ENCODE results near the gene AHRR.
A peak's percentile ranks its signal among the peaks of the same experiment; 100 is the strongest.

Gene AHRR

GRCh38 chr5:458547-459353 lies 137.2 kb downstream of the AHRR start:
- DNase-seq (ENCODE audit: low read depth in 2 of 2): peak in 1 of 2 donors; percentile 62

- DNase-seq (ENCODE audit: low read depth in 2 of 2): no peak
These were observed 138.2 kb downstream of the AHRR start for GRCh38 chr5:459562-460272.

DNA sequence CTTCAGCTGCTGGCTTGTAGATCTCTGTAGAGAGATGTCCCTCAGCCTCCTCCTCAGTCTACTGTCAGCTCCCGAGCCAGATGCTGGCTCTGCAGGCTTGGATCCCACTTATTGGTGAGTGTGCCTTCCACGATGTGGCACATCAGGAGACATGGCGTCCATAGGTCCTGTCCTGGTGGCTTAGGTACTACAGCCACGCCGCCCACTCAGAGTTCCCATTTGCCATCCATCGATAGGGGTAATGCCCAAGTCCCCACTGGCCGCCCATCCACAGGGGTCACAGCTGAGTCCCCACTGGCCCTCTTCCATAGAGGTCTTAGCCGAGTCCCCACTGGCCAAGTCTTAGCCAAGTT lies 138.7 kb downstream of the AHRR start:
- no peak for DNase-seq (ENCODE audit: low read depth in 2 of 2)

GRCh38 chr5:462051-462481 lies 140.6 kb downstream of the AHRR start:
- no peak for DNase-seq (ENCODE audit: low read depth in 2 of 2)

DNA sequence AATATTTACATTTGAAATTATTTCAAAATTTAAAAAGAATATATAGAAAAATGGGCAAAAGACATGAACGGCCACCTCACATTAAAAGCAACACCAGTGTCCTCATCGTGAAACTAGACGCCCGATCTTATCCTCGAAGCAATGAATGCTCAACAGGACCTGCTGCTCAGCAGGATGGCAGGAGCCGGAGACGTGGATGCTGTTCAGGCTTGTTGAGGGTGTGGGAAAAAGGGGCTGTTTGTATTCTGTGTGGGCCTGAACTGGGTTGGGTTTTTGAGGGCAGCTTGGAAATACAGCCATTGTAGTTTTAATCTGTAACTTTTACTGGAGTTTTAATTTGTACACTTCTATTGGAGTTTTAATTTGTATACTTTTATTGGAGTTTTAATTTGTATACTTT lies 141.8 kb downstream of the AHRR start:
- no peak for DNase-seq (ENCODE audit: low read depth in 2 of 2)

GRCh38 chr5:463952-464351 lies 142.4 kb downstream of the AHRR start:
- peak; percentile 70 to 87 for DNase-seq (ENCODE audit: low read depth in 2 of 2)

- DNase-seq (ENCODE audit: low read depth in 2 of 2): no peak
These were observed 142.9 kb downstream of the AHRR start for GRCh38 chr5:464446-464842.

GRCh38 chr5:464843-465590 lies 143.5 kb downstream of the AHRR start:
- no peak for DNase-seq (ENCODE audit: low read depth in 2 of 2)

GRCh38 chr5:465591-466403 lies 144.3 kb downstream of the AHRR start:
- DNase-seq (ENCODE audit: low read depth in 2 of 2): no peak

DNA sequence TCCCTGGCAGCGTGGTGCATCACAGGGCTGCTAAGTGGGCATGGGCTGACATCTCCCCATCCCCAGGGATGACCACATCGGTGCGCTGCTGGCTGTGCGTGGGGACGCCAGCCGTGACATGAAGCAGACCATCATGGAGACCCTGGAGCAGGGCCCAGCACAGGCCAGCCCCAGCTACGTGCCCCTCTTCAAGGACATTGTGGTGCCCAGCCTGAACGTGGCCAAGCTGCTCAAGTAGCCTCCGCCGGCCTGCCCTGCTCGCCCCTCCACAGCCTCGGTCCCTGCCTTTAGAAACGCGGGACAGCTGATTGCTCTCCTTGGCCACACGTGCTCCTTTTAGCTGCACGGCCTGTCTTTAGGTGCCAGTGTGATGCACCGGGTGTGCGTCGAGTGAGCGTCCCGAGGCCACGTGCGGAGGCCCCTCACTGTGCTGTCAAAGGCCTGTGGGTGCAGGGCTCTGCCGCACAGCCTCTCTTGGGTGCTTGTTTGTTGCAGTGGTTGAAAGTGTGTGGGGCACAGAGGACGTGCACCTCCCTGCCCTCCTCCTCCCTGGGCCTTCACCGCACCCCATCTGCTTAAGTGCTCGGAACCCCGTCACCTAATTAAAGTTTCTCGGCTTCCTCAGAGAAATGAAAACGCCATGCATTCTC lies 145.3 kb downstream of the AHRR start:
- DNase-seq (ENCODE audit: low read depth in 2 of 2): no peak

DNA sequence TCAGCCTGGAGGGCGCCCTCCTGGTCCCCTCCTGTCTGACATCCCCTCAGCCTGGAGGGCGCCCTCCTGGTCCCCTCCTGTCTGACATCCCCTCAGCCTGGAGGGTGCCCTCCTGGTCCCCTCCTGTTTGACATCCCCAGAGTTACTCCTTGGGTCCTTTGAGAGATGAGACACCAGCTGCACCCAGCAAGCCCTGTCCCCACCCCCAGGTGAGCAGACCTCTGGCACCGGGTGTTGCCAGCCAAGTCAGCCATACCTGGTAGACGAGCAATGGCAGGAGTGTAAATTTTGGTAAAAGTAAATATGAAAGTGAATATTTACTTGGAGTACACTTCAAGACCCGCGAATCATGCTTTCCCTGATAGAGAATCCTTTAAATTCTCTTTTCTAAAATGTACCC lies 146.9 kb downstream of the AHRR start:
- DNase-seq (ENCODE audit: low read depth in 2 of 2): no peak

DNA sequence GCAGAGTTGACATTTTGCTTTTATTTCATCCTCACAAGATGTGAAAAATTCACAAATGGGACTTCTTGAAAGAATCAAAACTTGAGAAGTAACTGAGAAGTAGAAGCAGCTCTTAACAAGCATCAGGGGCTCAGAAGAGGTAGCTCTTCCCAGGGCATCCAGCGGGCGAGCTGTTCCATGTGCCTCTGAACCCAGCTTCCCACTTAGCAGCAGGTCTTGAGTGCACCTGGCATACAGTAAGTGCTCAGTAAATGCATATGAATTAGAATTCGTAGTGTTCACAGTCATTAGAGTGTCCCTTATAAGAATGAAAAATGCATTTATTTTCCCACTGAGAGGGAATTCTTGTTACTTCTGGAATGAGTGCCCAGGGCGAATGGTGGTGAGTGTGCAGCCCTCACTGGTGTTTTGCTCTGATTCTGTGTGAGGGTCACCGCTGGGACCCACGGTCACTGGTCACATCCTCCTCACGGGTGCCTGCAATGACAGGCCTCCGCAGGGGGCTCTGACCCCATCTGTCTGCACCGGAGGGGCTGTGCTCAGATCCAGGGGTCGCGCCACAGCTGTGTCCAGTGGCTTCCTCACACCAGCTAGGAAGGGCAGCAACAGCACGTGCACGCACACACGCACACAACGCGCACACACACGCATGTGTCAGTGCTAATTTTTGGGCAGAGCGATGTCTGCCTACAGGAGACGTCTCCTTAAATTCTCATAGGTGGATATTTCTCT lies 148.4 kb downstream of the AHRR start:
- DNase-seq (ENCODE audit: low read depth in 2 of 2): no peak

GRCh38 chr5:470961-471749 lies 149.6 kb downstream of the AHRR start:
- DNase-seq (ENCODE audit: low read depth in 2 of 2): no peak

- no peak for DNase-seq (ENCODE audit: low read depth in 2 of 2)
These were observed 150.2 kb downstream of the AHRR start for GRCh38 chr5:471750-472058.

- peak in 1 of 2 donors; percentile 25 for DNase-seq (ENCODE audit: low read depth in 2 of 2)
These were observed 150.7 kb downstream of the AHRR start for GRCh38 chr5:472076-472655.

GRCh38 chr5:472656-473550 lies 151.4 kb downstream of the AHRR start:
- peak; percentile 87 to 93 for DNase-seq (ENCODE audit: low read depth in 2 of 2)

DNA sequence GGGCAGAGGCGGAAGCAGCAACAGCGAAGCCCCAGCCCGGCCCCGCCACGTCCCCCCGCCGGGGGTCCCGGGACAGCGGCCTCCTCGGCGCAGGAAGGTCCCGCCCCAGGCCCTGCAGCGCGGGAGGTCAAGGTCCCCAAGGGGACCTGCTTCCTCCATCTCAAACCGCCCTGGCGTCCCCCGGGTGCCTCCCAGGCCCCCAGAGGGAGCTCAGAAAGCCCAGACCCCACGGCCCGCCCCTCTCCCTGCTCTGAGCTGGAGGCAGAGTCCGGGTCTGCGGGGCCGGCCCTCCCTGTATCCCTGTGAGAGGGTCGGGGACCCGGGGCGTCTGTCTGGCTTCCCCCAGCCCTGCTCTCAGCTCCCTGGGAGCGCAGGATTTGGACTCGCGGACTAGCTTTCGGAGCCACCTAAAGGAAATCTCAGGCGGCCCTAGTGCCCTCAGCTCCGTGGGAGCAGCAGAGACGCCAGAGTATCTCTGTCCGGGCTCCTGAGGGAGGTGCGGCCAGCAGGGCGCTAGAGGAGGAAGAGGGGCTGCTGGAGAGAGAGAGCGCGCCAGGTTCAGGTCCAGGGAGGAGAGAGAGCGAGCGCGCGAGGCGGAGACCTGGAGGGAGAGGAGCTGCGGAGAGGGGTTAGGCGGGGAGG lies 152.2 kb downstream of the AHRR start:
- DNase-seq (ENCODE audit: low read depth in 2 of 2): peak in 1 of 2 donors; percentile 29

Measured in stimulated activated CD4-positive, alpha-beta T cell treated with anti-CD3 and anti-CD28 coated beads, Interleukin-1b, Interleukin-23, amount 100 ng/mL, for 4 hours (primary cell).